Right lobe of liver (tissue), 4 donors: ENCODE results near the gene FLCN.

Source experiments
- POLR2A ChIP-seq: fragments of 450-650 bp; IDR thresholded peaks from one replicate; pipeline ENCODE4 v1.6.1; 2017; ENCODE audit warnings: antibody characterized with exemption, mild to moderate bottlenecking
- TF ChIP-seq, protein P1 (sequence below), 4 donors: fragments of 200-600 bp in 3 of 4; fragments of 450-650 bp in 1 of 4; IDR thresholded peaks; one replicate each; pipeline versions ENCODE4 v1.5.1 to v1.8.0; 2016 to 2022; ENCODE audit warnings: antibody characterized with exemption in 4 of 4, mild to moderate bottlenecking in 2 of 4
- donor health status: DM: no; HTN: no; CAD: no.
- donor health status: DM: no; HTN: no; CAD: no.
- donor health status: DM: no; HTN: yes; CAD: no.

DNA sequence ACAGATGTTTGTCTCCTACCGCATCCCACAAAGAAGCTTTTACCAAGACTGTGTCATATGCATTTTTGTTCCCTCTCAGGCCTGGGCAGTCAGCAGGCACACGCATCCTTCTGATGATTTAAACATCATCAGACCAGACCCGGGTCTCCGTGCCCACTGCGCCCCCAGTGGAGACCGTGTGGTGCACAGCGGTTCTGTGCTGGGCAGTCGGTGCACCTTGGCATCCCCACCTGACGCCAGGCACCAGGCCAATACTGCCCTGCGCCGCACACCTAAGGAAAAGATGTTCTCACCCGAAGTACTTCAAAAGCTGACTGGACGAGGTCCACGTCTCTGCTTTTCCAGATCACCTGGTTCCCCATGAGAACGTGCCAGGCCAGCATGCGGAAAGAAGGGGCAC, 20.2 kb downstream of the FLCN start:
- no peak for TF ChIP-seq POLR2A
- TF ChIP-seq, protein P1, sequence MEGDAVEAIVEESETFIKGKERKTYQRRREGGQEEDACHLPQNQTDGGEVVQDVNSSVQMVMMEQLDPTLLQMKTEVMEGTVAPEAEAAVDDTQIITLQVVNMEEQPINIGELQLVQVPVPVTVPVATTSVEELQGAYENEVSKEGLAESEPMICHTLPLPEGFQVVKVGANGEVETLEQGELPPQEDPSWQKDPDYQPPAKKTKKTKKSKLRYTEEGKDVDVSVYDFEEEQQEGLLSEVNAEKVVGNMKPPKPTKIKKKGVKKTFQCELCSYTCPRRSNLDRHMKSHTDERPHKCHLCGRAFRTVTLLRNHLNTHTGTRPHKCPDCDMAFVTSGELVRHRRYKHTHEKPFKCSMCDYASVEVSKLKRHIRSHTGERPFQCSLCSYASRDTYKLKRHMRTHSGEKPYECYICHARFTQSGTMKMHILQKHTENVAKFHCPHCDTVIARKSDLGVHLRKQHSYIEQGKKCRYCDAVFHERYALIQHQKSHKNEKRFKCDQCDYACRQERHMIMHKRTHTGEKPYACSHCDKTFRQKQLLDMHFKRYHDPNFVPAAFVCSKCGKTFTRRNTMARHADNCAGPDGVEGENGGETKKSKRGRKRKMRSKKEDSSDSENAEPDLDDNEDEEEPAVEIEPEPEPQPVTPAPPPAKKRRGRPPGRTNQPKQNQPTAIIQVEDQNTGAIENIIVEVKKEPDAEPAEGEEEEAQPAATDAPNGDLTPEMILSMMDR (IDR thresholded peaks at IDR 0.05) = no peak
